ENCODE results near the gene EFL1.
A peak's percentile ranks its signal among the peaks of the same experiment; 100 is the strongest.

EFL1 gene

DNA sequence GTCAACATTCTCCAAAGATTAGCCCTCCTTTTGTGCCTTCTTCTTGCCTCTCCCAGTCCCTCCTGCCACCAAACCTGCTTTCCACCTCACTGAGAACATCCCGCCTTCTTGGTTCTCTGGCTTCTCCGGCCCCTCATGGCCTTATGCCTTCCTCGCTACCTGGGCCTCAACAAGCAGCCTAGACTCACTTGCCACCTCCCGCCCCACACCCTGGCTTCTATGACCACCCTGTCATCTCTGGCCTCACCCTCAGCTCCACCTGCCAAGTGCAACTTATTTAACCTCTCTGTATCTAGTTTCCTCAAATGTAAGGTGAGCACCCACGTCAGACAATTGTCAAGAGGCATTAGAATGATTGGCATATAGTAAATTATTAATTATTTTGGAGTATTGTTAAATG, 147.9 kb downstream of the EFL1 start:
- DNase-seq: no peak

DNA sequence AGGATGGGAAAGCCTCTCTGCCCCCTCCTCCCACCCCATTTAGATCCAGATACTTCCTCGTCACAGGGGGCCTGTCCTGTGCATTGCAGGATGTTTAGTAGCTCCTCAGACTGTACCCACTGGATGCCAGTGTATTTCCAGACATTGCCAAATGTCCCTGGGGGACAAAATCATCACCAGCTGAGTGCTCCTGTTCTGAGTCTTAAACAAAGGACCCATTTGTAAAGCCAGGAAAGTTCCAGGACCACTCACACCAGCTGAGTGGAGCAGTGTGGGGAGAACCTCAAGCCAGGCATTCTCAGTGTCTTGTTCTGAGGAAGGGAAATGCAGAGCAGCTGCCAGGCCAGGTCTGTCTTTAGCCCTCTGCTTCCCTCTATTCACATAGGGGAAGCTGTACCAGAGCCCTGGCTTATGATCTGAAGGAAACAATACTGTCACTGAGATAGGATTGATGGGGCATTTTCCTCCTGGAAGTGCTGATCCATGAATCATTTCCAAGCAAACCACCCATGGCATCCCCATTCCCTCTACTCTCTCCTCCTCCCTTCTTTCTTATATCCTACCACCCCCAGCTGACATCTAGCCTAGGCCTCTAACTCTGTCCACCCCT, 149.3 kb downstream of the EFL1 start:
- no peak for DNase-seq

DNA sequence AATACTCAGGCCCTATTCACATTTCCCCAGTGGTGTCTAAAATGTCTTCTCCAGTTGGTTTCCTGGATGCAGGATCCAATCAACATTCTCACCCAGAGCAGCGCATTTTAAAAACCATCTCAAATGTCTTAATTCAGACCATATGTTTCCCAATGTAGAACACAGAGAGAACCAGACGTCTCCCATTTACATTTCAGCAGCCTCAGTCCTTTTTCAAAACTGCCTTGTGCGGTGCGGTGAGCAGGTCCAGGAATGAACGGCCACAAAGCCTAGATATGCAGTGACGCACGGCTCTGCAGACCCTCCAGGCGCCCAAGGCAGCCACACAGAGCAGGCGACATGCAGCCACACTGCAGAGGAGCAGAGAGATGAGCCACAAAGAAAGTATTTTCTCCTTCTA, 150.6 kb downstream of the EFL1 start:
- DNase-seq: no peak

DNA sequence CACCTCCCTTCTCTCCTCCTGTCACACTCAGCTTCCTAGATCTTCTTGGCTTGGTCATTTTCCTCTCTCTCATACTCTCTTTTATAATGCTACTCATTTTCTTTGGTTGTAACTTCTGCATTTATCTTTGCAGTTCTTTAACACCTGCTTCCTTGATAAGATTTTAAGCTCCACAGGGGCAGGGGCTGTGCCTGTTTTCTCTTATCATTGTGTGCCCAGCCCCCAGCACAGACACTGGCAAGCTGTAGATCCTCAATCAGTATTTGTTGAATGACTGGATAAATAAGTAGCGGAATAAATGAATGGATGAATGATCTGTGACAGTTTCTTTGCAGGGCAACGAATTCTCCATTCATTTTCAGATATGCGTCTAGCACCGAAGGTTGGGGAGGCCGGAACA, 152.4 kb downstream of the EFL1 start:
- no peak for DNase-seq

DNA sequence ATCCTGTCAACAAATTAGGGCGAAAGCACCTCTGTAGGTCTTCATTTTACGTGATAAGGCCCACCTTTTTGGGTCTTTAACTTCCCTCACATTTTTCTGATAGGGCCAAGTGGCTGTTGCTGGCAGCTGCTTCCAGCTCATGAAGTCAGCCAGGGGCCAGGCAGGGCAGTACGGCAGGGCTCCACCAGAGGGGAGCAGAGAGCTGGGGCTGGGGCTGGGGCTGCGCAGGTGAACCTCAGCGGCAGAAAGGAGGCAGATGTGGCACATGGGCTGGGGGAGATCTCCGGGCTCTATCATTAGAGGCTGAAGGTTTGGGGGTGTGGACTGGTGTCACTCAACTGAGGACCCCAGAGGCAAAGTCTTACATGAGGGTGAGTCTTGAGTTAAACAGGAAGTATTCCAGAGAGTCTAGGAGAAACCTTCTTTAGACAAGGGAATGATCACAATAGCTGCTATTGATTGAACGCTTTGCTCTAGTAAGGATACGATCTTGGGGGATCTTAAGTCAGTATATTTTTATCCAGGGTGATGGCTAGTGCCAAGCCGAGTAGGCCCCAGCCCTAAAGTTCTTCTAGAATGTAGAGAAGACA, 153.9 kb downstream of the EFL1 start:
- DNase-seq: peak; percentile 64

DNA sequence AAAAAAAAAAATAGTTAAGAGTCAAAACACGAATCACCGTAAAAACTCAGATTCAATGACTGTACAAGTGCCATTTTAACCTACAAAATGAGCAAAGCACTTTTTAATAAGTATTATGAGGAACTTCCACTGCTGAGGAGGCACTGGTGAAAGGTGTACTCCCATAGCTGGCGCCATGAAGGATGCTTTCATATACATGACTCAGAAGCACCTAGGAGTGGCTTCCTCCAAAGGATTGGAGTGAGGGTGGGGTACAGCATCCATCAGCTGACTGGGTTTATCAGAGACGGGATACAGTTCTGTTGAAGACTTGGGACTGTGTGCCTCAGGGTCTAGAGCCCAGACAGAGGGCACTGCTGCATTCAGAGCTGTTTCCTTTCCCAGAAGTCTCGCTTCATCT, 155.9 kb downstream of the EFL1 start:
- DNase-seq: no peak

DNA sequence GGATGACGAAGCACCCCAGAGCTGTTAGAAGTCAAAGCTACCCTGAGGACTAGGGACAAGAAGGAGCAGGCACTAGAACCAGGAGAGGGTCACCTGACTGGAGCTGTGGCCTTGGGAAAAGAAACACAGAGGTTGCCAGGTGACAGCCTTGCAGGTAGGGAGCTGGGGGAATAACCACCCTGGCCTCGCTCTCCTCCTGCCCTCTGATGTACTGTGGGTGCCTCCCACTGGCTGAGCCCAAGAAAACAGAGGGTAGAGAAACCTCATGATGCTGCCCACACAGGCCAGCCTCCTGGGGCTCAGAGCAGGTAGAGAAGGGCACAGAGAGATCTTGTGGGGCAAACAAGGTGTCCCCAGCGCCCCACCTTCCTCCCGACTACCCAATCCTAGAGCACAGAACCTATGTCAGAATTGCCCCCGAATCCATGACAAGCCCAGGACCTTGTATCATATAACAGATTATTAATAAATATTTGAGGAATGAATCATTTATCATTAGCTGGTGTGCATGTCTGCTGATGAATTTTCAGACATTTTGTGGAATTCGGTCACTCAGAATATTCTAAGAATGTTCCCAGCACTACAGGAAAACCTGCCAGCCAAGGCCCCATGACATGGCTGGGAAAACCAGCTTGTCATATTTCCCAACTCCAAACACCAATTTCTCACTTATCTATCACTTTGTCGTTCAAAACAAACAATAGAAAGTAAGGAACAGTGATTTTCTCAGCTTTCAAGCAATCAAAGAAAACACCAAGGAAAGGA, 156.9 kb downstream of the EFL1 start:
- no peak for DNase-seq

DNA sequence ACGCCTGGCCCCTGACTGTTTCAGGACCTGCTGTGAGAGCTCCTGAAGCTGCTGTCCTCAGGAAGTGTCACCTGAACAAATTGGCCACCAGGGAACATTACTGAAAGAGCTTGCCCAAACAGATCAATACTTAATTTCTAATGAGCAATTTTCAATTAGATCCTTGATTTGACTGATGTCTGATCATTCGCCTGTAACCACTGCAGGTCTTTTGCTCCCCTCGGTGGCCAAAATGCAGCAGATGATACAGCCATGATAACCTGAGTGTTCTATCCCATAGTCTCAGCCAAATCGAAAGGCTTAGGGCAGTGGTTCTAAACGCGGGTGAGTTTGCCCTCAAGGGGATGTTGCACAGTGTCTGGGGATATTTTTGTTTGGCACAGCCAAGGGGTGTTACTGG, 159.1 kb downstream of the EFL1 start:
- DNase-seq: no peak

DNA sequence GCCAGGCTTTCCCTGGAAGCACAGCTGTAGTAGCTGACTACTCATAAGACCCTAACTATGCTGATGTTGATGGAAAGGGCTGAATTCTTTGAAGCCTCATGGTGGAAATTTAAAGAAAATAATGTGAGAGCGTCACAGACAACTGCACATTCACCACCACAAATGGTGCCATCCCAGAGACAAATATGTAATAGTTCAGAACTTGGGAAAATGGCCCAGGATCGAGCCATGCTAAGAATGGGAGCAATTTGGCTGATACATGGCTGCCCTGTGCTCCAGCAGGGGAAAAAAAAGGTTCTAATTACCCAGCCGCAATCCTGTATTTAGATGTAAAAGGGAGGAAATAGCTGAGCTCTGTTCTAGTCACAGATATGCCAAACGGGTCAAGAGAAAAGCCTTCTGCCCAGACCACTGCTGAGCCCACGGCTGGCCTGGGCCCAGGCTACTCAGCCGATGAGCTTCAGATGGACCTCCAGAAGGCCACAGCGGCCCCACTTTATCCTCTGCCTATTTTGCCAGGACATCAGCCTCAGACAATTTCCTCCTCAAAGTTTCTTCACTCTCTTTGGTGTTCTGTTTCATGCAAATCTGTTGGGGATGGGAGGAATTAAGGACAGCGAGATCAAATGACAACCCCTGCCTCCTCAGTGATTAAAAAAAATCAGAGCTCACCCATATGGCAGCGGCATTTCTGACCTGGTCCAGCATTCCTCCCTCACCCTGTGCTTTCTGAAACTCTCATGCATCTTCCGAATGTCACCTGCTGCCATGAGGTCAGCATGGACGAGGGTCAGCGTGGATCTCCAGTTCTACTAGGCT, 162.2 kb downstream of the EFL1 start:
- DNase-seq: no peak

DNA sequence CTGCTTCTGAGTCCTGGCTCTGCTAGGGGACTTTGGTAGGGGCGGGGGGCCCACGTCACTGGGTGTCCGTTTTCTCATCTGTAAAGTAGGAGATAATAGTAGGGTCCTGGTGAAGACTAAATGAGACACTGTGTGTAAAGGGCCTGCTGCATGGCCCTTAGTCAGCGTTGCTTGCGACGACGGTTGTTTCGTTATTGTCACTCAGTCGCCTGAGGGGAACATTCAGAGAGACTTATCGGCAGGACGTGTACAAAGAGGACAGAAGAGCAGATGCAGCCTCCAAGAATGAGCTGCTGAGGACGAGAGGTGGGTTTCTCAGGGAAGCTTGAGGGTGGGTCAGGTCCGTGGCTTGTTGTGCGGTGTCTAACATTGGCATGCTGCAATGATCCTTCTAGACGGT, 163.9 kb downstream of the EFL1 start:
- no peak for DNase-seq

DNA sequence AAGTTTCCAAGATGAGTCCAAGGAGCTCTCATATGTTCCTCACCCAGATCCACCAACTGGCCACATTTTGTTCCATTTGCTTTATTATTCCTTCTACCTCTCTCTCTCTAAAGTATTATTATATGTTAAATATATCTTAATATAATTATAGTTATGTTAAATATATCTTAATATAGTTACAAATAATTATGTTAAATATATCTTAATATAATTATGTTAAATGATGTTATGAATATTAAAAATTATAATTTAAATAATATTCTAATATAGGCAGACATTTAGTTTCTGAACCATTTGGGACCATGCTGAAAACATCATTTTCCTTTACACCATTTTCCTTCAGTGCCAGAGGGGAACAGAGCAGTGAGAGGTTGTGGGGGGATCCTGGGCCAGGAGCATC, 166.7 kb downstream of the EFL1 start:
- no peak for DNase-seq

DNA sequence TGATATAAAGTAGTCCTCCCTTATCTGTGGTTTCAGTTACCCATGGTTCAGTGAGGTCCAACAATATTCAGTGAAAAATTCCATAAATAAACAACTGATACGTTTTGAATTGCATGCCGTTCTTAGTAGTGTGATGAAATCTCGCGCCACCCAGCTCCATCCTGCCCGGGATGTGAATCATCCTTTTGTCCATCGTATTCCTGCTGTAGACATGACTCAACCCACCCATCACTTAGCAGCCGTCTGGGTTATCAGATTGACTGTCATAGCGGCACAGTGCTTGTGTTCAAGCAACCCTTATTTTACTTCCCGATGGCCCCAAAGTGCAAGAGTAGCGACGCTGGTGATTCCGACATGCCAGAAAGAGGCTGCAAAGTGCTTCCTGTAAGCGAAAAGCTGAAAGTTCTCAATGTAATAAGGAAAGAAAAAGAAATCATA, 168.7 kb downstream of the EFL1 start:
- DNase-seq: no peak

DNA sequence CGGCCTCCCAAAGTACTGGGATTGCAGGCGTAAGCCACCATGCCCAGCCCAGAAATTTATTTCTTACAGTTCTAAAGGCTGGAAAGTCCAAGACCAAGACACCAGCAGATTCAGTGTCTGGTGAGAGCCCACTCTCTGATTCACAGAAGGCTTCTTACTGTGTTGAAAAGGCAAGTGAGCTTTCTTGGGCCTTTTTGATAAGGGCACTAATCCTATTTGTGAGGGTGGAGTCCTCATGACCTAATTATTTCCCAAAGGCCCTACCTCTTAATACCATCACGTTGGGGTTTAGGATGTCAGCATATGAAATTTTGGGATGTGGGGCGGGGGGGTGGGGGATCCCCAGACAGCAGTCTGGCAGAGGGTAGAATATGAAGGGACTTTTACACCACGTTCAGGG, 169.2 kb downstream of the EFL1 start:
- DNase-seq: no peak

DNA sequence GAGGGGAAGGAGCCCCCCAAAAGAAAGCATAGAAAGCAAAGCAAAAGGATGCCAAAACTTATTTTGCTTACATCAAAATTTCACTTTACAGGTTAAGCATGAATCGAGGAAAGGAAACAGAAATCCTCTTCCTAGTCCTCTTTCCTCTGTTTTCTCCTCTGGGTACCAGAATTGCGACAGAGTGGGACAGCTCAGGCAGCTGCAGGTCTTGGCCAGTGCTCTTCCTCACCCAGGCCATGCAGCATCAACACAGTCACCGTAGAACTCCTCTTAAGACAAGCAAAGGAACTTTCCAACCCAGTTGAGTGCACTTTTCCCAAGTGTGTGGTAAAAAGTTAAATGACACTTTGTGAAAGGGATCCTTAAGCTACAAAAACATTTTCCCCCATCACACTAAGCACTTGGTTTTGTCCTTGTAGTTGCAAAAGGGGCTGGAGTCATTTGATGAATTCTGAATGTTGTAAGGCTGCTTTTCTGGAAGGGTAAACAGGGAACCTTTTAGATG, 170.8 kb downstream of the EFL1 start:
- DNase-seq: no peak

DNA sequence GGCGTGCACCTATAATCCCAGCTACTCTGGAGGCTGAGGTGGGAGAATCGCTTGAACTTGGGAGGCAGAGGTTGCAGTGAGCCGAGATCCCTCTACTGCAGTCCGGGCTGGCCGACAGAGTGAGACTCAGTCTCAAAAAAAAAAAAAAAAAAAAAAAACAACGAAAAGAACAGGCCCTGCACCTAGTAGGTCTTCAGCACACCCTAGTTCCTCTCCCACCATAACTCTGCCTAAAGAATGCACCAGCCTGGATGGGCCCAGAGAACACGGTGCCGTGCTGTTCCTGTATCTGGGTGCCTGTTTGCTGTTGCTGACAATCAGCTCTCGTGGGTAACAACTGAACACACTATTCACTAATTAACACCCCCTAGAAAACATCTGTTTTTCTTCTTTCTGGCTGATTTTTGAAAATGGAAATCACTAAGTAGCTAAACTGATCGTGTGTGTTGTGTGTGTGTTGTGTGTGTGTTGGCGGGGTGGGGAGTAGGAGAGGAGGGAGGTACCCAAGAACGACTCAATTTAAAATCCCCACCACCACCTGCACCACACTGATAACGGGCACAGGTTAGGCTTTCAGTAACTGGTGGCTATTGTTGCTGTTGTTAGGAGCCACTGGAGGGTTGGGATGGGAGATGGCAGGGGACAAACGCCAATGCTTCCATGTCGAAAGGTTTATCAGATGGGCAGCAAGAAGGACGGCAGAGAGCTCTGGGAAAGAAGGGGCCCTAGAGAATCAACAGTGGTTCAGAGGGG, 176.1 kb downstream of the EFL1 start:
- no peak for DNase-seq

DNA sequence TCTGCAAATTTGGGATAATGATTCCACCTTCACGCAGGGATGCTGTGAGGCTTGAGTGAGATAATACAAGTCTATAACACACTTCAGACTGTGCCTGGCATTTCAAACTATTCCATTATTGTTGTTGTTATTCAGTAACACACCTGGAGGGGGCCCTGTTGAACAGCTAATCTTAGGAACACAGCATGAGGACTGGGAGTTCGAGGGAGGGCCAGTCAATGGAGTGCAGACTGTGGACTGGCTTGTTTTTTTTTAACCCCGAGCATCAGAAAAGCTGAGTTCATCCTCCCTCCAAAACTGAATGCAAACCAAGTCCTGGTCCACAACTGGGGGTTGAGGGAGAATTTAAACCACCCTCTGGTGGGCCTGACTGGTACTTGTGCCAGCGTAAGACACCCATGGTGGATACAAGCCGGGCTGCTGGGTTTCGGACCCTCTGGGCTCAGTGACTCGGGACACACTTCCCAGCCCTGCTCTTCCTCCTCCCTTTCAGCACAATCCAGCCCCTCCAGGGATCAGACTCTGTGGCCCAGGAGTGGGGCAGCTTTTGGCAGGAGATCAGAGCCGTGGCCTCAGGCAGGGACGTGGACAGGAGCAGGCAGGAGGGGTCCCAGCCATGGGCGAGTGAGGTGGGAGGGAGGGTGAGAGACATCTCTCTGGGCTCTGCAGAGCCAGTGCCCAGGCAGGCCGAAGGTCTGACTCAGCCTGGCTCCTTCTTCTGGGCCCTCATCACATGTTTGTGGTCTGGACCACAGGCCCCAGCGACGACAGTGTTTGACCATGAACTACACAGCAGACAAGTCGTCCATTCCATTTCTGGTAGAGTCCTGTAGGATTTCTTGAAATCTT, 180.4 kb downstream of the EFL1 start:
- no peak for DNase-seq

DNA sequence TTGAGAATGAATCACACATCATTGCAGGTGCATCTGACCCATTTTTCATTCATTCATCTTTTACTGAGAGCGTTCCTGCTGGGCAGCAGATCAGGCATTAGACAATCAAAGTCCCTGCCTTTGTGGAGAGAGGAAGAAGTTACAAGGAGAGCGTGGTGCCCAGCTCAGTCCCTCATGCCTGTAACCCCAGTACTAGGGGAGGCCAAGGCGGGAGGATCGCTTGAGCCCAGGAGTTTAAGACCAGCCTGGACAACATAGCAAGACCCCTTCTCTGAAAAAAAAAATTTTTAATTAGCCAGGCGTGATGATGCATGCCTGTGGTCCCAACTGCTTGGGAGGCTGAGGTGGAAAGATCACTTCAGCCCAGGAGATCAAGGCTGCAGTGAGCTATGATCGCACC, 181.8 kb downstream of the EFL1 start:
- DNase-seq: no peak

Measured in activated gamma-delta T cell treated with Interleukin-2 at 50 U/mL for 16 hours (primary cell).